Smooth muscle cell (in vitro differentiated cells): ENCODE data around the gene MDFI. TPM values are rescaled to one million over a fixed set of nuclear protein-coding genes. Genes with fewer than 3 reads are reported as not detected.
"Not testable (repeated sequence)": the region's sequence is repeated elsewhere in the genome, so short reads cannot be mapped to it uniquely, and the experiment has no call there.

Source experiments
- DNase-seq: peaks from one replicate; lab custom pipeline; 2025; ENCODE audit not compliant: unreplicated experiment; lab: John Stamatoyannopoulos, UW
- H2AFZ ChIP-seq: fragments of 200-600 bp; sonication (generic); 2 replicates; pipeline ENCODE4 v1.6.0; 2016; ENCODE audit warnings: antibody characterized with exemption, low read depth, mild to moderate bottlenecking
- H3F3A ChIP-seq: fragments of 200-600 bp; sonication (generic); 2 replicates; pipeline ENCODE4 v1.6.0; 2017; ENCODE audit warnings: antibody characterized with exemption, low read depth
- H3K27ac ChIP-seq: fragments of 200-600 bp; sonication (generic); 2 replicates; pipeline ENCODE4 v1.5.1; 2016; ENCODE audit warnings: low read depth, mild to moderate bottlenecking
- H3K27me3 ChIP-seq: fragments of 200-600 bp; sonication (generic); 2 replicates; pipeline ENCODE4 v1.6.1; 2016; ENCODE audit warnings: low read depth, mild to moderate bottlenecking
- H3K36me3 ChIP-seq: fragments of 200-600 bp; sonication (generic); 2 replicates; pipeline ENCODE4 v1.5.1; 2016; ENCODE audit warnings: low read depth
- H3K4me1 ChIP-seq: fragments of 200-600 bp; sonication (generic); 2 replicates; pipeline ENCODE4 v1.5.1; 2016; ENCODE audit warnings: low read depth
- H3K4me2 ChIP-seq: fragments of 200-600 bp; sonication (generic); 2 replicates; pipeline ENCODE4 v1.6.0; 2016; ENCODE audit warnings: mild to moderate bottlenecking
- H3K4me3 ChIP-seq: fragments of 200-600 bp; sonication (generic); 2 replicates; pipeline ENCODE4 v1.5.1; 2016; ENCODE audit warnings: mild to moderate bottlenecking
- H3K79me2 ChIP-seq: fragments of 200-600 bp; sonication (generic); 2 replicates; pipeline ENCODE4 v1.6.0; 2016; ENCODE audit warnings: low read depth, mild to moderate bottlenecking
- H3K9ac ChIP-seq: fragments of 200-600 bp; sonication (generic); 2 replicates; pipeline ENCODE4 v1.6.0; 2016; ENCODE audit warnings: low read depth
- H3K9me3 ChIP-seq: fragments of 200-600 bp; sonication (generic); replicated peaks from 2 replicates; pipeline ENCODE4 v1.5.1; 2016; ENCODE audit warnings: low read depth
- H4K20me1 ChIP-seq: fragments of 200-600 bp; sonication (generic); 2 replicates; pipeline ENCODE4 v1.6.0; 2016; ENCODE audit warnings: low read depth
- CTCF ChIP-seq: fragments of 200-600 bp; sonication (generic); IDR thresholded peaks from 2 replicates; pipeline ENCODE4 v1.5.1; 2017; ENCODE audit warnings: borderline replicate concordance, mild to moderate bottlenecking, antibody characterized with exemption; ENCODE audit not compliant: insufficient read depth, poor library complexity, severe bottlenecking
- WGBS: methylation state at CpG from one replicate; pipeline ENCODE4 v1.1.7; 2016; ENCODE audit warnings: low lambda C conversion rate; 5-methylcytosine and 5-hydroxymethylcytosine counted together
- polyA plus RNA-seq: library from polyadenylated mRNA; unstranded; fragments of >200 nt; fragmentation: Nextera tagmentation; extraction: Ambion mirVana; gene quantifications from 2 replicates; pipeline ENCODE4 v1.2.1, GENCODE V29; 2016
- total RNA-seq: library from RNA; depleted of rRNA; stranded (reverse); fragments of >200 nt; gene quantifications from 2 replicates; pipeline ENCODE4 v1.2.3, GENCODE V29; 2014

Gene MDFI
- total and polyA plus RNA-seq, 2 experiments from 2014 or later, result 102 to 168 TPM

DNA sequence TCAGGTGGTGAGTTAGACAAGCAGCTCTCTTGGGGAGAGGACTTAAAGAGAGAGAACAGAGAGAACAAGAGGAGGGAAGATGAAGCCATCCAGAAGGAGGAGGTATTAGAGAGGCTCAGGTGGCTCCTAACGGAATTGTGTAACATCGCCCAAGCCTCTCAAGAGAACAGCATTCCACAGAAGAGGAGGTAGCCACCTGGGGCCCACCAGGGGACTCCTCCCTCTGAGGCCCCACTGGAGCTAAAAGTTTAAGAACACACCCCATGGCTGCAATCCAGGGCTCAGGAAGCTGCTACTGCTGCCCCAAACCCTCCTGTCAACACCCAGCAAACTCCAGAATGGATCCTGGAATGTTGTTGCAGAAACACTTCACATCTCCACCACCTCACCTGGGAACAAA, 23.6 kb upstream of the MDFI start:
- no peak for DNase-seq
- Histone ChIP-seq H3K4me2 (no peak overlapping the region), H3K9ac (no peak overlapping the region), H3K36me3 (no peaks in the 10 kb centered on the region), H3K27me3 (no peaks in the 10 kb centered on the region), H3K79me2 (no peaks in the 10 kb centered on the region), H3K4me1 (no peaks in the 10 kb centered on the region), H2AFZ (no peak overlapping the region), H3K4me3 (no peak overlapping the region), H3K27ac (no peak overlapping the region), H3K9me3 (peaks cover 12% of the 10 kb centered on the region), H3F3A (no peaks in the 10 kb centered on the region), H4K20me1 (no peaks in the 10 kb centered on the region)
- WGBS, result 91% methylated on average over 2 of the region's 2 CpGs
- TF ChIP-seq CTCF, result no peak

DNA sequence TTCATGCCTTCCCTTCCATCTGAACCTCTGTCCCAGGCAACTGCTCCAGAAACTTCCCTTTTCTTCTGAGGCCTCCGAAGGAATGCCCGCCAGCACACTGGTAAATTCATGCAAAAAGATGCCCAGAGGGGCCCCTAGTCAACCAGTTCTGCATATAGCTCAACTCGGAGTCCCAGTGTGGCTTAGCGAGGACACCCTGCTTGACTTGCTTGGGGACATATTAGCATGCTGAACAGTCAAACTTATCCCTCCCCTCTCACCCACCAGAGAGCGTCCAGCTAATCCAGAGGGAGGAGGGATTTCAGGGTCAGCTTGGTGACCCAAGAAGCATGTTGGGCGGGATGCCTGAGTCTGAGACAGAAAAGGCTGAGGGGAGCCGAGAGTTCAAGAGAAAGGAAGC, 23.0 kb upstream of the MDFI start:
- Histone ChIP-seq H3K4me2 (no peak overlapping the region), H3F3A (no peaks in the 10 kb centered on the region), H3K27me3 (no peaks in the 10 kb centered on the region), H3K9me3 (peaks cover 12% of the 10 kb centered on the region), H3K79me2 (no peaks in the 10 kb centered on the region), H2AFZ (no peak overlapping the region), H3K36me3 (no peaks in the 10 kb centered on the region), H3K27ac (no peak overlapping the region), H3K4me3 (no peak overlapping the region), H4K20me1 (no peaks in the 10 kb centered on the region), H3K4me1 (no peaks in the 10 kb centered on the region), H3K9ac (no peak overlapping the region)
- 83% methylated on average over 7 of the region's 7 CpGs for WGBS
- no peak for DNase-seq
- TF ChIP-seq CTCF, result no peak

DNA sequence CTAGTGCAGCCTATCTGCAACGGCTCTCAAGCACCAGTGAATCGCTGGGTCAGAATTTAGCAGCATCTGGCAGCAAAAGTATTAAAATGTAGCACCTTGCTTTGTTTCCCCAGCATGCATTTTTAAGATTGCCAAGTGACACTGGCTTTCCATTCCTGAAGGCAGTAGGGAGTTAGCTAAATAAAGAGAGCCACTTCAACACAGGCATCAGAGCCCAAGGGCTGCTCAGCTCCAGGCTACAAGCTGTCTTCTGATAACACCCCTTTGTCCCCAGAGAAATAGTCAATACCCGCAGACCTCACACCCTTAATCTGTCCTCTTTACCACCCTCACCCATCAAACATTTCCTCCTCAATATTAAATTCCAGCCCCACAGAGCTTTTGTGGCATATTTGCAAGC, 19.7 kb upstream of the MDFI start:
- peaks cover 6% of the 10 kb centered on the region for H3K4me1 ChIP-seq
- no peaks in the 10 kb centered on the region for H3K36me3 ChIP-seq
- H4K20me1 ChIP-seq, result no peaks in the 10 kb centered on the region
- no peak overlapping the region for H2AFZ ChIP-seq
- no peak for TF ChIP-seq CTCF
- no peak overlapping the region for H3K4me2 ChIP-seq
- peaks cover 7% of the 10 kb centered on the region for H3K9me3 ChIP-seq
- peaks cover 5% of the 10 kb centered on the region for H3F3A ChIP-seq
- H3K79me2 ChIP-seq, result no peaks in the 10 kb centered on the region
- DNase-seq, result no peak
- H3K27ac ChIP-seq, result no peak overlapping the region
- WGBS, result 78% methylated on average over 3 of the region's 3 CpGs
- H3K27me3 ChIP-seq, result no peaks in the 10 kb centered on the region
- H3K9ac ChIP-seq, result no peak overlapping the region
- no peak overlapping the region for H3K4me3 ChIP-seq

DNA sequence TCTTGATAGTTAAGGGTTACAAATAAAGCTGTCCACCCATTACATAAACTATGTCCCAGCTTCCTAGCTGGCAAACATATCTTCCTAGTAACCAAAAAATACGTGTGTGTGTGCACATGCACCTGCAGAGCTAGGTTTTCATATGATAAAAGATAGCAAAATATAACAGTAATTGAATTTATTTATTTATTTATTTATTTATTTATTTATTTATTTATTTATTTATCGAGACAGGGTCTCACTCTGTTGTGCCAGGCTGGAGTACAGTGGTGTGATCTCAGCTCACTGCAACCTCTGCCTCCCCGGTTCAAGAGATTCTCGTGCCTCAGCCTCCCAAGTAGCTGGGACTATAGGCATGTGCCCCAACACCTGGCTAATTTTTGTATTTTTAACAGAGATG, 19.1 kb upstream of the MDFI start:
- DNase-seq, H3K27me3 ChIP-seq, H2AFZ ChIP-seq, H3K4me3 ChIP-seq, H3F3A ChIP-seq, H3K9ac ChIP-seq, H3K9me3 ChIP-seq, H4K20me1 ChIP-seq, H3K4me1 ChIP-seq, H3K79me2 ChIP-seq, H3K36me3 ChIP-seq, H3K4me2 ChIP-seq, H3K27ac ChIP-seq: not testable (repeated sequence)
- WGBS, result 91% methylated on average over 4 of the region's 4 CpGs
